ENCODE measurements around the gene EFCAB6.

- TF ChIP-seq EZH2 (IDR thresholded peaks at IDR 0.05; ENCODE audit: borderline replicate concordance, low read depth, low read length, severe bottlenecking): no peak
- TF ChIP-seq, protein P1, sequence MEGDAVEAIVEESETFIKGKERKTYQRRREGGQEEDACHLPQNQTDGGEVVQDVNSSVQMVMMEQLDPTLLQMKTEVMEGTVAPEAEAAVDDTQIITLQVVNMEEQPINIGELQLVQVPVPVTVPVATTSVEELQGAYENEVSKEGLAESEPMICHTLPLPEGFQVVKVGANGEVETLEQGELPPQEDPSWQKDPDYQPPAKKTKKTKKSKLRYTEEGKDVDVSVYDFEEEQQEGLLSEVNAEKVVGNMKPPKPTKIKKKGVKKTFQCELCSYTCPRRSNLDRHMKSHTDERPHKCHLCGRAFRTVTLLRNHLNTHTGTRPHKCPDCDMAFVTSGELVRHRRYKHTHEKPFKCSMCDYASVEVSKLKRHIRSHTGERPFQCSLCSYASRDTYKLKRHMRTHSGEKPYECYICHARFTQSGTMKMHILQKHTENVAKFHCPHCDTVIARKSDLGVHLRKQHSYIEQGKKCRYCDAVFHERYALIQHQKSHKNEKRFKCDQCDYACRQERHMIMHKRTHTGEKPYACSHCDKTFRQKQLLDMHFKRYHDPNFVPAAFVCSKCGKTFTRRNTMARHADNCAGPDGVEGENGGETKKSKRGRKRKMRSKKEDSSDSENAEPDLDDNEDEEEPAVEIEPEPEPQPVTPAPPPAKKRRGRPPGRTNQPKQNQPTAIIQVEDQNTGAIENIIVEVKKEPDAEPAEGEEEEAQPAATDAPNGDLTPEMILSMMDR (IDR thresholded peaks at IDR 0.05; ENCODE audit: borderline replicate concordance, extremely low read depth, low read length, poor library complexity, severe bottlenecking): no peak
Measured at GRCh38 chr22:43580271-43580750, 231.8 kb downstream of the EFCAB6 start.
